UCSD-AML1 (cell line): ENCODE measurements around the gene HOMER3.

Source experiments
- DNase-seq: peaks from one replicate; lab custom pipeline; 2025; ENCODE audit not compliant: unreplicated experiment; lab: John Stamatoyannopoulos, UW

The HOMER3 gene

DNA sequence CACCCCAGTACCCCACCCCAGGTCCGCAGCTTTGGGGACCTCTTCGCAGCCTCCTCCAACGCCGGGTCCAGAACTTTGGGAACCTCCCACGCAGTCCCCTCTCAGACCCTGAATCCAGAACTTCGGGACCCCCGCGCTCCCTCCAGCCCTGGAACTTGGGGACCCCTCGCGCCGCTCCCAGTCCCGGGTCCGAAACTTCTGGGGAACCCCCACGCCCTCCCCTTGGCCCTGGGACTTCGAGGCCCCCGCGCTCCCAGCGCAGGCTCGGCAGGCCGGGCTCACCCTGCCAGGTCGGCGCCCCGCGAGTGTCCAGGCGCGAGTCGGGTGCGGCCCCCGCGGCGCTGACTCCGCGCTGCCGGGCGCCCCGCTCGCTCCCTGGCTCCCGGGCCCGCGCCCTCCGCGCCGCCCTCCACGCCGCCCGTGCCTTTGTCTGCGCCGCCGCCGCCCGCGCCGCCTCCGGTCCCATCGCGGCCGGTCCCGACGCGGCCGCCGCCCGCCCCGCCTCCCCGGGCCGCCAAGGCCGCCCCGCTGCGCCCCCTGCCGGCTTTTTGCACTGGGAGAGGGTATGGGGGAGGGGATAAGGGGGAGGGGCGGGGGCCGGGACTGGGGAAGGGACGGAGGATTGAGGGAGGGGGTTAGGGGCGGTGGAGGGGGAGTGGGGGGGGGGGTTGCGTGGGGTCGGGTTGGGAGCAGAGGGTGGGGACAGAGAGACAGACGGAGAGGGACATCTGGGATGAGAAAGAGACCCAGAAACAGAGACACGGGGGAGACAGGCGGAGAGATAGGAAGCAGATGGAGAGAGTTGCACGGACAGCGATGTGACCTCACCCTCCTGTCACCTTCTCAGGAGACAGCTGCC lies at the start of gene HOMER3:
HOMER3 (minus strand) TSS at position 449 of the 859 bp plus-strand sequence. CDS start 2,235 bp downstream, outside the sequence.
- DNase-seq = peak; percentile 69

DNA sequence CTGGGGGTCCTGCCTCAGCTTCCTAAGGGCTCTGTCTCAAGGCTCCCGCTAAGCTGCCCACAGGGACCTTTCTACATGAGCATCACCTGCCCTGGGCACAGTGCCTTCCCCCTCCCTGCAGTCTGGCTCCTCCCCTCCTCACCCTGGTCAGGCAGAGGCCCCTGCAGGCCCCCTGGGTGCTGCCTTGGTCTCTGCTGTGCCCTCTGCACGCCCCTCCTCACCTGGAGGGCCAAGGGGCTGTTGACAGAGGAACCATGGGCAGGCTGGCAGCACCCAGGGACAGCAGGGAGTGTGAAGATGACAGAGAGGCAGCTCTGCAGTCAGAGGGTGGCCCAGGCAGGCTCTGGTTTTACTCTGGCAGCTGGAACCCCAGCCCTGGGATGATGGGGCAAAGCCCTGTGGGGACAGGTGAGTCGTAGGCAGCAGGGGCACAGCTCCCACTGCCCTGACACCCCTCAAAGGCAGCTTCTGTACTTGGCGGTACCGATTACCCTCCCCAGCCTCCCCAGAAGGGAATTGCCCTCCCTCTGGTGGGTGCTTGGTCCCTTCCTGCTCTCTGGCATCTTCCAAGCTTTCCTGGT lies 49.2 kb upstream of the HOMER3 start:
- no peak for DNase-seq

DNA sequence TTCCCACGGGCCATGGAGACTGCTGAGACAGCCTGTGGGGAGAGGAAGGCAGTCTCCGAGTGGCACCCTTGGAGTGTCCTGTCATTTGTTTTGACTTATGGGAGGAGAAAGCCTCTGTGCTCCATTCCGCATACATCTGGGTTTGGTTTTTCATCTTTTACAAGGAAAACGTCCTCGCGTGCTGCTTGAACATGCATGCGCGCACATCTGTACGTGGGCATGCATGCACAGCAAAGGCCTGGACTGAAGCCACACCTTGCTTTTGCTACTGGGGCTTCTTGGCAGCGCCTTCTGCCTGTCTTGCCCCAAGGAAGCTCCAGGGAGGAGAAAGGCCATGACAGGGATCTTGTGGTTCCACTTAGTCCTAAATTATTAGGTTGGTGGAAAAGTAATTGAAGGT lies 48.3 kb upstream of the HOMER3 start:
- DNase-seq = no peak

DNA sequence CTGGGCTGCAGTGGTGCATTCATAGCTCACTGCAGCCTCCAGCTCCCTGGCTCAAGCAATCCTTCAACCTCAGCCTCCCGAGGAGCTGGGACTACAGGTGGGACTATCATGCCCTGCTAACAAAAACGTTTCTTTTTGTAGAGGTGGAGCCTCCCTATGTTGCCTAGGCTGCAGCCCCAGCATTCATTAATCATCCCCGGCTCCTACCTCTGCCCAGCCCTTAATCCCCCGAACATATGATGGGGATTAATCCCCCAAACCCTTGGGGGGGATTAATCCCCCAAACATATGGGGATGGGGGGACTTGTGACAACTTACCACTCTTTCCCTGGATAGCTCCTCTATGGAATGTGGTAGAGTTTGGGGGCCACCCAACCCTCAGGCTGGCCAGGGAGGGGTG lies 46.4 kb upstream of the HOMER3 start:
- DNase-seq = no peak

DNA sequence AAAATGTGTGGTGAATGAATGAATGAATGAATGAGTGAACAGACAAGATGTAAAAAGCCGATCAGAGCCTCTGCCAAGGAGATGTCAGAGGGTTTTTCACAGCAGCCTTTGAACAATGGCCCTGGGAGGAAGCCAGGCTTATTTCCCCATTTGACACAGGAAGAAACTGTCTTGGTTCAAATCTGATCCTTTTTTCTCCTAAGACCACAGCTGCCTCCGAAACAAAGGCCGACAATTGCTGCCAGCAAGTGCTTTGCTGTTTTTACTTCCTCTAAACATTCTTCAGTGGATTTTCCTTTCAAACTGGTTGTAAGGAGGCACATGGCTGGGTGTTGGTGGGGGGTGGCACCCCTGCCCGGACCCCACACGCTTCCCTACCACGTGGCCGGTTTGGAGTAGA lies 44.2 kb upstream of the HOMER3 start:
- DNase-seq = peak; percentile 47

DNA sequence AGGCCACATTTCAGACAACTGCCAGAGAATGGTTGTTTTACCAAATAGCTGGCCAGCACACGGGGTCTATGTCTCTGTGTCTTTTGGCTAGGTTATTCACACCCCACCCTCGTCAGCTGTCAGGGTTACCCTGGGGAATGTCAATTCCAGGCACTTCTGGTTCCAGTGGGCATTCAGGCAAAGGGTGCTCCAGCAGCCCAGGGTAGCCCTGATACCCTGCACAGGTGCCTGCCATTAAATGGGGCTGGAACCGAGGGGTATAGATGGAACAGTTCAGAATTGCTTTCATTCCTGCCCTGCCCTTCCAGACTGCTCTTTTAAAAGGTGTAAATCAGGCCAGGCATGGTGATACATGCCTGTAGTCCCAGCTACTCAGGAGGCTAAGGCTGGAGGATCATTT lies 43.2 kb upstream of the HOMER3 start:
- no peak for DNase-seq

DNA sequence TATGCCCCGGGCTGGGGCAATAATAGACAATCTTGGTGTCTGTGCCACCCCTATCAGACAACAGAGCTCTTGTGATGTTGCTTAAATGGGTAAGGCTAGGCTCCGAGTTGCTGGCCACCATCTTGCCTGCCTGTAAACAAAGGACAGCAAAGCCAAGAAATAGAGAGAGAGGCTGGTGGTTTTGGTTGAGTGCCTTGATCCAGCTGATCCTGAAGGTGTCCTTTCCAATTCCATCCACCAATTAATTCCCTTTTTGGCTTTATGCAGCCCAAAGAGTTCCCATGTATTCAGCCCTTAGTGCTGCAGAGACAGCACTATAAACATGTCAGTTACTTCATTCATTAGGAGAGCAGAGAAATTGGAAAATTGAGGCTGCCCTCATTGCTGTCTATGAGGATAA lies 41.7 kb upstream of the HOMER3 start:
- DNase-seq = no peak

DNA sequence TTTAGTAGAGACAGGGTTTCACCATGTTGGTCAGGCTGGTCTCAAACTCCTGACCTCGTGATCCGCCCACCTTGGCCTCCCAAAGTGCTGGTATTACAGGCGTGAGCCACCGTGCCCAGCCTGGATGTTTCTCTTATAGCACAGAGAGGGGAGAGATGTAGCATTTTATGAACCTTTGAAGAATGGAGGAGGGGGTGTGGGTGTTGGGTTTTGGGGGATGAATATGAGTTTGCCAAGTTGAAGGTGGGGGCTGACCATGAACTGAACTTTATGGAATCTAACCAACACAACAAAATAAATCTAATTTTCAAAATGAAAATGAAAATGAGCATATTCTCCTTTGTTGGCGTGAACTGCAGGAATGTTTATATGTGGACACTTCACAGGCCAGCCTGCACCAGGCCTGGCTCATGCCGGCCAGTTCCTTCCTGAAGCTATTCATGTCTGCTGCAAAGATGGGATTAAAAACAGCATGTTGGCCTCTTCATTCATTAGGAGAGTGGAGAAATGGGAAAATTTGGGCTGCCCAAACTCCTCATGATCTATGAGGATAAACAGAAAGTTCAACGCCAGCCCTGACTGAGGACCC lies 39.5 kb upstream of the HOMER3 start:
- no peak for DNase-seq

DNA sequence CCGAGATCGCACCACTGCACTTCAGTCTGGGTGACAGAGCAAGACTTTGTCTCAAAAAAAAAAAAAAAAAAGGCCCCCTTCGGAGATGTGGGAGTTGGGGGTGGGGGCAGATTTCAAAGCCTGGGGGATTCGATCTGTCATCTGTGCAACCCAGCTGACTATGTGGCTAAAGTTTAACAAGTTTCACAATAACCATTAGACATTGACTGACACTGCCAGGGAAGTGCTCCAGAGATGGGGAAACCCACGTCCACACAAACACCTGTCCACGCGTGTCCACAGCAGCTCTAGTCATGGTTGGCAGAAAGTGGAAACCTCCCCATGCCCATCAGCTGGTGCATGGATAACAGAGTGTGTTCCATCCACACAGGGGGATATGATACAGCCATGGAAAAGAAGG lies 37.6 kb upstream of the HOMER3 start:
- DNase-seq = no peak

DNA sequence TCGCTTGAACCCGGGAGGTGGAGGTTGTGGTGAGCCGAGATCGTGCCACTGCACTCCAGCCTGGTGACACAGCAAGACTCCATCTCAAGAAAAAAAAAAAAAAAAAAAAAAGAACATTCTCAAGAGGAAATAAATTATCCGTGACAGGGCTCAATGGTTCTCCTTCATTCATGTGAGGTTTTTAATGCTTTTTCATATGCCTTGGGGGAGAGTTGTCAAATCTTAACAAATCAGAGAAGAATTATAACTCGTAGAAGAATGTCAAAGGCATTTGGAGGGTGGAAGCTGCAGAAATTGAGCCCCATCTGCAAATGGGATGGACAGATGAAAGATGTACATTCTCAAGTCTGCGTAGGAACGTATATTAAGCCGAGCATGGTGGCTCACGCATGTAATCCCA lies 34.9 kb upstream of the HOMER3 start:
- DNase-seq = no peak

DNA sequence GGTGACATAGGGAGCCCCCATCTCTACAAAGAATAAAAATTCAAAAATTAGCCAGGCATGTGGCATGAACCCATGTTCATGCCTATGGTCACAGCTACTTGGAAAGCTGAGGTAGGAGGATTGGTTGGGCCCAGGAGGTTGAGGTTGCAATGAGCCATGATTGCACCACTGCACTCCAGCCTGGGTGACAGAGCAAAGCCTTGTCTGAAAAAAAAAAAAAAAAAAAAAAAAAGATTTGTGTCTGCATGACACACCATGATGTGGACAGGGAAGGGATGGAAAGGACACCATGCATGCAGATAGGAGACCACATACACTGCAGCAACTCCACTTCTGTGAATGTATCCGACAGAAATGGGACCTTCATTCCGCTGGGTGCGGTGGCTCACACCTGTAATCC lies 34.0 kb upstream of the HOMER3 start:
- no peak for DNase-seq

DNA sequence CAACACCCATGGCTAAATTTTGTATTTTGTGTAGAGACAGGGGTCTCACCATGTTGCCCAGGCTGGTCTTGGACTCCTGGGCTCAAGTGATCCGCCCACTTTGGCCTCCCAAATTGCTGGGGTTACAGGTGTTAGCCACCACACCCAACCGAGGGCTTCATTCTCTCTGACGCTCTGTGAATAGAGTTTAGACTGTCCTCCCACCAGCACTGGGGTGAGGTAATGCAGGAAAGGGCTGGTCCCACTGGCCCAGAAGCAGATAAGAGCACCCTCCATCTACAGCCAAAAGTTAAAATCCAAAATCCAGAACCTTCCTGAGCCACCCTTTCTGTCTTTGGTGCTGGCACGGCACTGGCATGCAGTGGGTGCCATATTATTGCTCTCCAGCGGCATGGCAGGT lies 31.8 kb upstream of the HOMER3 start:
- no peak for DNase-seq

DNA sequence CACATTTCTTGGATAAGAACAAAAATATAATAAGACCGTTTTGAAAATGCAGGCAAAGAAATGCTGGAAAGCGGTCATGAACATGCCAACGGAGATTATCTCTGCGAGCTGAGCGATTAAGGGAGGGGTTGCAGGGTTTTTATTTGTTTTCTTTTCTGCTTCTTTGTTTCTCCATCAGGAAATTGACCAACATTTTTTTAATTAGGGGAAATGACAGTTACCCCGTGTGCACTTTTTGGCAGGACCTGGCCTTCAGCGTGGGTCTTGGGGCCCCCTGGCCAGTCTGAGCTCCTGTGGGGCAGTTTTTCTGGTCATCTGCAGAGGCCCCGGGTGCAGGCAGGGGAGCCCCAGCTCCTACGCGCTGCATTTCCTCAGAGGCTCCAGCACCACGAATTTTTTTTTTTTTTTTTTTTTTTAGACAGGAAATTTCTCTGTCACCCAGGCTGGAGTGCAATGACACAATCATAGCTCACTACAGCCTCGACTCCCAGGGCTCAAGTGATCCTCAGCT lies 31.3 kb upstream of the HOMER3 start:
- peak; percentile 53 for DNase-seq

DNA sequence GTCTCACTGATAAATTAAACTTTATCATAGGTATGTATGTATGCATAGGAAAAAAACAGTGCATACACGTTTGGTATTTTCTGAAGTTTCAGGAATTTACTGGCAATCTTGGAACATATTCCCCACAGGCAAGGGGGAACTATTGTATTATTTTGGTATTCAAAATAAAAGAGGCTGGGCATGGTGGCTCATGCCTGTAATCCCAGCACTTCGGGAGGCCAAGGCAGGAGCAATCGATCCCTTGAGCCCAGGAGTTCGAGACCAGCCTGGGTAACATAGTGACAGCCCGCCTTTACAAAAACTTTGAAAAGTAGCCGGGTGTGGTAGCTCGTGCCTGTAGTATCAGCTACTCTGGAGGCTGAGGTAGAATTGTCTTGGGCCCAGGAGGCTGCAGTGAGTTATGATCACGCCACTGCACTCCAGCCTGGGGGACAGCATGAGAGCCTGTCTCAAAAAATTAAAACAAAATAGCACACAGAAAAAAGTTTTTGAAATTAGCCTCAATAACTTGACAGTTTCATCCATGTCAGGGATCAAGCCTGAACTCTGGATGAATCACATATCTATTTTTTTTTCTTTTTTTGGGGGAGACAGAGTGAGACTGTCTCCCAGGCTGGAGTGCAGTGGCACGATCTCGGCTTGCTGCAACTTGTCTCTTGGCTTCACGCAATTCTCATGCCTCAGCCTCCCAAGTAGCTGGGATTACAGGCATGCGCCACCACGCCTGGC lies 29.1 kb upstream of the HOMER3 start:
- no peak for DNase-seq

DNA sequence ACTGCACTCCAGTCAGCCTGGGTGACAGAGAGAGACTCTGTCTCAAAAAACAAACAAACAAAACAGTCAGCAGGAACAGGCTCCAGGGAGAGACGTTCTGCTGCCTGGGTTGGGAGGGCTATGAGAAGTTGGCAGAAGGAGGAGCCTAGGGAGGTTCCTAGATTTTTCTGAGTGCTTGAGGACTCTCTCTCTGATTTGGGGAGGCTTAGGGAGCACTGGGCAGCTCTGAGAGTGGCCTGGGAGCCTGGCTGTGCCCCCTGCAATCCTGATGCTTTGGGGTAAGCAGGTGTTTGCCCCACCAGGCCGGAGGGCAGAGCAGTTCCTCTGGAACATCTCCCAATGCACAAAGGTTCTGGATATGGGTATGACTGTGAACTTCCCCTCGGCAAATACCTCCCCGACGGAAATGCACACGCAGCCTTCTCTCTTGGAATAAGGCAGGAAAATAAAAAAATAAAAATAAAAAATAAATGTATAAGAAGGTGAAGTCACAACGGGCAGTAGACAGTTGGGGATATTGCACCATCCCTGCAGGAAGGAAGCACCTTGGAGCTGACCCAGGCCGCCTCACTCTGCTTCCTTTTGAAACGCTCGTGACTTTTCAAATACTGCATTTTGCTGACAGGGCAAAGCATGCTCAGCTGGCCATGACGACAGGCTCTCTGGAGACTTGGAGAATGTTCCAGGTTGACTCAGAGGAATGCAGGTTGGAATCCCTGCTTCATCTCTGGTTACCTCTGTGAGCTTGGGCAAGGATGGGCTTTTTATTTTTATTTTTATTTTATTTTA lies 26.5 kb upstream of the HOMER3 start:
- DNase-seq = peak; percentile 62

DNA sequence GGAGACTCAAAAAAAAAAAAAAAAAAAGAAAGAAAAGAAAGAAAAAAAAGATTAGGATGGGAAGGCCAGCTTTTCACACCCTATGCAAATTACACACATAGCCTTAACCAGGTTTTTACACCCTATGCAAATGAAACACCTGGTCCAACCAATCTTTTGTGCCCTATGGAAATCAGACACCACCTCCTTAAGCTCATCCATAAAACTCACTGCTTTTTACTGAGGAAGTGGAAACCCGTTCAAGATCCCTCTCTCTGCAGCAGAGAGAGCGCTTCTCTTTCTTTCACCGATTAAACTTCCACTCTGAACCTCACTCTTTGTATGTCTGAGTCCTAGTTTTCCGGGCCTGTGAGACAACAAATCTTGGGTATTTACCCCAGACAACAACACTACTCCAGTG lies 25.3 kb upstream of the HOMER3 start:
- DNase-seq = no peak

DNA sequence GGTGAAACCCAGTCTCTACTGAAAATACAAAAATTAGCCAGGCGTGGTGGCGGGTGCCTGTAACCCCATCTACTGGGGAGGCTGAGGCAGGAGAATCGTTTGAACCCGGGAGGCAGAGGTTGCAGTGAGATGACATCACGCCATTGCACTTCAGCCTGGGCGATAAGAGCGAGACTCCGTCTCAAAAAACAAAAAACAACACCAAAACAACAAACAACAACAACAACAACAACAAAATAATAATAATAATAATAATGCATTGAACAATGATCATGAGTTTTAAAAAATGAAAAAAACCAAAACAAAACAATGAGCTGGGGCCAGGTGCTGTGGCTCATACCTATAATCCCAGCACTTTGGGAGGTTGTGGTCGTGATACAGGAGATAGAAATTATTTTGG lies 23.1 kb upstream of the HOMER3 start:
- no peak for DNase-seq

DNA sequence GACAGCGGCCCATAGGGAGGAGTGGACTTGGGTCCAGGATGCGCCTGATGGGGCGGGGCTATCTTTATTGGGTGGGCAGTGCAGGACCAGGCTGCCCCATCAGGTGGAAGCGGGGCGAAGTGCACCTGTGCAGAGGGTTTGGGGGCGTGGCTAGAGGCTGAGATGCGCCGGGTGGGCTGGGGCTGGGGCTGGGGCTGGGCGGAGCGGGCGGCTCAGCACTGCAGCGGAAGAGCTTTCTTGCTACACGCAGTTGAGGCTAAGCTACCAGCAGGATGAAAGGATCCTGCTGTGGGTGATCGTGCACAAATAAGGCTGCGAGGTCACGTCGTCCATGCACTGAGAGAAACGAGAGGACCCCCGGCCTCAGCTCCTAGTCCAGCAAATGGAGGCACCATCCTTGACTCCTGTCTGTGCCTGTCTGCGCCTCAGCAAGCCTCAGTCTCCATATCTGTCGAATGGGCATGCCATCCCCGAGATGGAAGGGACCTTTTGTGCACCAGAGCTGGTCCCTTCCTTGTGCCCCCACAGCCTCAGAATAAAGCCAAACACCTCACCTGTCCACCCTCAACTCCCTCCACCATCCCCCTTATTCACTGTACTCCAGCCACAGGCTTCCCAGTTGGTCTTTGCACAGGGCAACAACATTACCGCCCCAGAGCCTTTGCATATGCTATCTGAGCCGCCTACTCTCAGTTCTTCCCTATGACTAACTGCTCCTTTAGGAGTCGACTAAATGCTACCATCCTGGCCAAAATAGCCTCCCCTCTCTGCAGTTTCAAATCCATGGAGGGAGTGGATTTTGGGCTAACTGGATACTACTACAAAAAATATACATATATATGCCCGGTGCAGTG lies 21.0 kb upstream of the HOMER3 start:
- DNase-seq = no peak

DNA sequence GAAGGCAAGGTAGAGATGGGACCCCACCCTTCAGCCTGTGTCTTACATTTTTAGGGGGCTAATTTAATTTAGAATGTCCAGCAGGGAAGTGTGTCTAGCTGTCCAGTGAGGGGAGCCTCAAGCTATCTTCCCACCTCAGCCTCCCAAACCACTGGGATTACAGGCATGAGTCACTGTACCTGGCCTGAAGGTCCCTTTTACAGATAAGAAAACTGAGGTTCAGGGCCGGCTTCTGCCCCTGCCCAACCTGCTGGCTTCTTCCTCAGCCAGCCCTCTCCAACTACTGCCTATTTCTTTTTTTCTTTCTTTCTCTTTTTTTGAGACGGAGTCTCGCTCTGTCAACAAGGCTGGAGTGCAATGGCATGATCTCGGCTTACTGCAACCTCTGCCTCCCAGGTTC lies 19.4 kb upstream of the HOMER3 start:
- no peak for DNase-seq

DNA sequence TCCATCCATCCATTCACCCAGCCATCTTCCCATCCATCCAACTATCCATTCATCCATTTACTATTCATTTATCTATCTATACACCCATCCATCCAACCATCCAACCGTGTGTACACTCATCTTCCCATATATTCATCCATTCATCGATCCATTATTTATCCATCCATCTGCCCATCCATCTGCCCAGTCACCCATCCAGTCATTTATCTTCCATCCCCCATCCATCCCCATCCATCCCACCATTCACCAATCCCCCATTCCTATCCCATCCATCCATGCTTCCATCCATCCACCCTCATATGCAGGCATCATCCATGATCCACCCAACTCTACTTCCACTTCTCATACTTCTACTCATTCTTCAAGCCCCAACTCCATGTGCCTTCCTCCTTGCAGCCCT lies 14.0 kb upstream of the HOMER3 start:
- no peak for DNase-seq
